Muscle layer of colon (tissue), 2 donors: ENCODE results near the gene HSPG2.
"Not testable (repeated sequence)": the region's sequence is repeated elsewhere in the genome, so short reads cannot be mapped to it uniquely, and the experiment has no call there.

Source experiments
- H3K27ac ChIP-seq: one replicate; pipeline ENCODE4 v1.7.0; 2013; ENCODE audit warnings: low read depth, mild to moderate bottlenecking, low read length, moderate library complexity
- H3K27me3 ChIP-seq, 2 donors: one replicate each; pipeline ENCODE4 v1.7.0; 2013; ENCODE audit warnings: low read length in 2 of 2, mild to moderate bottlenecking in 2 of 2; ENCODE audit not compliant: insufficient read depth in 2 of 2, control insufficient read depth in 1 of 2
- H3K36me3 ChIP-seq: one replicate; pipeline ENCODE4 v1.7.0; 2013; ENCODE audit warnings: mild to moderate bottlenecking, low read length; ENCODE audit not compliant: insufficient read depth
- H3K4me1 ChIP-seq: one replicate; pipeline ENCODE4 v1.7.0; 2013; ENCODE audit warnings: mild to moderate bottlenecking, low read length; ENCODE audit not compliant: insufficient read depth
- H3K4me3 ChIP-seq, 2 donors: one replicate each; pipeline ENCODE4 v1.7.0; 2013; ENCODE audit warnings: low read length in 2 of 2, low read depth in 1 of 2, mild to moderate bottlenecking in 1 of 2, moderate library complexity in 1 of 2
- H3K9ac ChIP-seq: one replicate; pipeline ENCODE4 v1.7.0; 2013; ENCODE audit warnings: low read length
- H3K9me3 ChIP-seq: one replicate; pipeline ENCODE4 v1.7.0; 2013; ENCODE audit warnings: mild to moderate bottlenecking, low read length
- donor health status: abdominal sarcoma.
- donor health status: Adenocarcinoma of cecum.

Gene HSPG2

DNA sequence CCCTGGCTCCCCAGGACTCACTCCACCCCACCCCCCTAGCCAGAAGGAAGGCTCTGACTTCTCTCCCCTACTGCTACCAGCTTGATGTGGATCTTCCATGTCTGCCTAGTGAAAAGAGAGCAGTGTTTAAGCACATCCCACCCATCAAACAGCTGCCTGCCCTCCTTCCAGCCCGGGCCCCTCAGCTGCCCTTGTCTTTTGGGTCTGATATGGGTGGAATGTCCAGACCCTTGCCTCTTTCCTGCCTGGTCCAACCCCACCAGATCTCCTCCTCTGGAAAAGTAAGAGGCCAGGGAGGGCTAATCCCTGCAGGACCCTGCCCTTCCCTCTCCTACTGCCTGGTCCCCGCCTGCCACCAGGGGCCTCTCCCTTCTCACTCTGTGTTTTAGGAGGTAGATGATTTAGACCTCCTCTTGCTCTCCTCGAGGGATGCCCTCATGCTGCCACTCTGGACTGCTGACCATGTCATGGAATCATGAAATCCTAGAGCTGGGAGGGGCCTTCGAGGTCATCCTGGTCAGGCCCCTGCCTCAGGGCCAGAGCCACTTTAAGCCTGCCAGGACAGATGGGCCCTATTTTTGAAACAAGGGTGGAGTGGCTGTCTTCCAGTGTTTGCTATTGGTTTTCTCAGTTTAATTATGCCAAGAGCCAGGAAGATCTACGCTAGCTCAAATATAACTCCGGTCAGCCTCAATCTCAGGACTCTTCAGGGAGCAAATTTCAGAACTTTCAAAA is 15.8 kb upstream of the HSPG2 start:
- no peak overlapping the region for H3K4me3 ChIP-seq
- H3K27ac ChIP-seq = no peak overlapping the region
- H3K9ac ChIP-seq = no peak overlapping the region
- no peaks in the 10 kb centered on the region for H3K9me3 ChIP-seq
- peaks cover 28% of the 10 kb centered on the region for H3K4me1 ChIP-seq
- H3K36me3 ChIP-seq = no peaks in the 10 kb centered on the region
- no peaks in the 10 kb centered on the region for H3K27me3 ChIP-seq

GRCh38 chr1:21951226-21951870 is 14.2 kb upstream of the HSPG2 start:
- no peak overlapping the region for H3K9ac ChIP-seq
- H3K4me3 ChIP-seq = no peak overlapping the region
- no peaks in the 10 kb centered on the region for H3K27me3 ChIP-seq
- H3K9me3 ChIP-seq = no peaks in the 10 kb centered on the region
- no peak overlapping the region for H3K27ac ChIP-seq
- no peaks in the 10 kb centered on the region for H3K36me3 ChIP-seq
- H3K4me1 ChIP-seq = peaks cover 17% of the 10 kb centered on the region

GRCh38 chr1:21950734-21951133 is 13.6 kb upstream of the HSPG2 start:
- Histone ChIP-seq H3K4me1 (peaks cover 10% of the 10 kb centered on the region), H3K27me3 (no peaks in the 10 kb centered on the region), H3K36me3 (no peaks in the 10 kb centered on the region), H3K9ac (no peak overlapping the region), H3K4me3 (no peak overlapping the region), H3K9me3 (no peaks in the 10 kb centered on the region), H3K27ac (no peak overlapping the region)

GRCh38 chr1:21946836-21947587 is 9.9 kb upstream of the HSPG2 start:
- Histone ChIP-seq H3K9me3 (no peaks in the 10 kb centered on the region), H3K4me1 (peaks cover 24% of the 10 kb centered on the region), H3K4me3 (no peak overlapping the region), H3K9ac (no peak overlapping the region), H3K36me3 (no peaks in the 10 kb centered on the region), H3K27me3 (no peaks in the 10 kb centered on the region), H3K27ac (no peak overlapping the region)

DNA sequence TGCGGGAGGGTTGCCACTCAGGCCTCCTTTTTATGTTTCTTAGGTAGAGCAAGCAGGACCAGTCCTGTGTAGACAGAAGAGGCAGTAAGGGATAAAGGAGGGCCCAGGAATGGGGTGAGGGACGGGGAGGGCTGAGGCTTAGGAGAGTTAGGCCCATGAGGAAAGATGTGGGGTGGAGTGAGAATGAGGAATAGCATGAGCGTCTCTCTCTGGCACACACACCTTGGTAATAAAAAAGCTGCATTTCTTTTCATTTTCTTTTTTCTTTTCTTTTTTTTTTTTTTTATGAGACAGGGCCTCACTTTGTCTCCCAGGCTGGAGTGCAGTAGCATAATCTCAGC is 7.6 kb upstream of the HSPG2 start:
- no peaks in the 10 kb centered on the region for H3K36me3 ChIP-seq
- H3K9me3 ChIP-seq = no peaks in the 10 kb centered on the region
- H3K4me3 ChIP-seq = no peak overlapping the region
- peak overlapping the region; percentile 22 for H3K27ac ChIP-seq
- H3K9ac ChIP-seq = no peak overlapping the region
- H3K27me3 ChIP-seq = no peaks in the 10 kb centered on the region
- H3K4me1 ChIP-seq = peaks cover 40% of the 10 kb centered on the region

- Histone ChIP-seq H3K4me1 (peaks cover 56% of the 10 kb centered on the region), H3K27ac (peak overlapping the region; percentile 62)
- not testable (repeated sequence) for H3K9me3 ChIP-seq, H3K27me3 ChIP-seq, H3K36me3 ChIP-seq, H3K9ac ChIP-seq, H3K4me3 ChIP-seq
Observed at GRCh38 chr1:21942959-21943640, 6.0 kb upstream of the HSPG2 start.

- H3K27me3 ChIP-seq = no peaks in the 10 kb centered on the region
- H3K36me3 ChIP-seq = no peaks in the 10 kb centered on the region
- peaks cover 56% of the 10 kb centered on the region for H3K4me1 ChIP-seq
- H3K27ac ChIP-seq = peak overlapping the region; percentile 62
- H3K9ac ChIP-seq = no peak overlapping the region
- no peak overlapping the region for H3K4me3 ChIP-seq
- H3K9me3 ChIP-seq = no peaks in the 10 kb centered on the region
Observed at GRCh38 chr1:21942464-21942863, 5.4 kb upstream of the HSPG2 start.

DNA sequence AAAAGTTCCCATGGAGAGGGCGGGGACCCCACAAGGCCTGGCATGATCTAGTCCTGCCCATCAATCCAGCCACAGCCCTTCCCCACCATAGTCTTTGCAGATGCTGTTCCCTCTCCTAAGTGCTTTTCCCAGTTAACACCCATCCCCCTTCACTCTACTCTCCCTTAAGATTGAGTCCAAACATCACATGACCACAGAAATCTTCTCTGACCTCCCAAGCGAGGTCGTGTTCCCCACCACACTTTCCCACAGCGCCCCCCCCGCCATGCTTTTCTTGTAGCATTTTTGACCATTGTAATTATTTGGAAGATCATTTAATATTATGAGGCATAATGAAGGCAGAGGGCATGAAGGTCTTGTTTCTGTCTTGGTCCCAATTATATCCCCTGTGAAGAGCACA is 4.3 kb upstream of the HSPG2 start:
- Histone ChIP-seq H3K9ac (no peak overlapping the region), H3K27me3 (no peaks in the 10 kb centered on the region), H3K4me1 (peaks cover 56% of the 10 kb centered on the region), H3K36me3 (no peaks in the 10 kb centered on the region), H3K9me3 (no peaks in the 10 kb centered on the region), H3K27ac (peak overlapping the region; percentile 62), H3K4me3 (no peak overlapping the region)

DNA sequence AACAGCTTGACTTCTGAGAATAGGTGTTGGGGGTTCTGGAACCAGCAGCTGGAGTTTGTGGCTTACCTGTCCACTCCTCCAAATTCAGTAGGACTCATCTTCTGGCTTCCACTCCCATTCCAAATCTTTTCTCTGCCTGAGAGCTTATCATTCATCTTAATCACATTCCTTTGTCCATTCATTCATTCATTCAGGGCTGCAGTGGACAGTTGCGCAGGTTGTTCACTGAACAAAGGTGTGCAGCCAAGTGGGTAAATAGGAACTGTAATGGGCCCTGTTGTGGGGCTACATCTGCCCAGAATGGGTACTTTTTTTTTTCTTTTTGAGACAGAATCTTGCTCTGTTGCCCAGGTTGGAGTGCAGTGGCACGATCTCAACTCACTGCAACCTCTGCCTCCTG is 3.4 kb upstream of the HSPG2 start:
- peak overlapping the region; percentile 83 for H3K27ac ChIP-seq
- H3K4me1 ChIP-seq = peaks cover 58% of the 10 kb centered on the region
- H3K36me3 ChIP-seq = no peaks in the 10 kb centered on the region
- no peak overlapping the region for H3K4me3 ChIP-seq
- no peaks in the 10 kb centered on the region for H3K9me3 ChIP-seq
- no peak overlapping the region for H3K9ac ChIP-seq
- H3K27me3 ChIP-seq = no peaks in the 10 kb centered on the region

DNA sequence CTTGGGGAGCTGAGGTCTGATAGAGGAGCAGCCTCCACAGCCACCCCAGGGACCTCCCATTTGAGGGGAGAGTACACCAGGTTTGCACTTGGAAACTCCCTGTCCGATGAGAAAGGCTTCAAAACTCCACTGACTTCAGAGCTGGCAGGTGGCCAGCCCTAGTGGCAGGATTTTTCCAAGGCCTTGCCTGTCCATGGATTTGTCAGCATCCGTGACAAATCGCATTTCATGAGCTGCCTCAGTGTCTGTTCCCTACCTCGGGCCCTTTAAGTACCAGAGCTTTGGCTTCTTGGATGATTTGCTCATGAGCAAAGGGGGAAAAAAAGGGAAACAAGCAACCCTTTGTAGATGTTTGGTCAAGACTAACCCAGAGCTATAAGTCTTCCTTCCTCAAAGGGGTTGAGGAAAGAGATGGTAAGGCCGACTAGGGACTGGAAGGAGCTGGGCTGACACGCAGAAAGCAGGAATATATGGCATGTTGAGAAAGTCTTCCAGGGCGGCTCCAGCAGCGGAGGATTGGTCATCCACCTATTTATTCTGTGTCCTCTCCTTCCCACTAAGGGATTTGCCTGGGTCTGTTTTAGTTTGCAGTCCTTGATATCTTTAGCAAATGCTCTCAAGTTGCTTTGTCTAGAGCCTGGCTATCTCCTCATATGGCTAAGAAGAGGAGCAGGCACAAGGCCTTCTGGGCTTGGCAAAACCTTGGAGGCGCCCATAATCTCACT is 2.7 kb upstream of the HSPG2 start:
- Histone ChIP-seq H3K4me3 (no peak overlapping the region), H3K36me3 (no peaks in the 10 kb centered on the region), H3K9me3 (no peaks in the 10 kb centered on the region), H3K27me3 (no peaks in the 10 kb centered on the region), H3K27ac (peak overlapping the region; percentile 83), H3K9ac (no peak overlapping the region), H3K4me1 (peaks cover 62% of the 10 kb centered on the region)
